ENCODE results near the gene CLCN7. TPM values are rescaled to one million over a fixed set of nuclear protein-coding genes. Genes with fewer than 3 reads are reported as not detected.

The CLCN7 gene
- total and polyA plus RNA-seq, 9 of the 15 experiments (the other 6 are each of a cell fraction or from before 2014, with no cell fraction given) = 0.06 to 126 (median 18.7) TPM

GRCh38 chr16:1474796-1475551, at the start of gene CLCN7 (continued):
- TF ChIP-seq CREB3 (tag; conservative IDR thresholded peaks at IDR 0.05; ENCODE audit: low read depth) (0 out of 2 replicates have a peak, but pooled peaks have one; percentile 18), GABPB2 (CRISPR knock-in tag; conservative IDR thresholded peaks at IDR 0.05) (no peak), ZNF24 (IDR thresholded peaks at IDR 0.05) (peak; percentile 25; the same call in 1 of the 2 replicates), ZBTB33 (CRISPR knock-in tag; IDR thresholded peaks at IDR 0.05) (peak; percentile 92), DDX20 (tag; IDR thresholded peaks at IDR 0.05; ENCODE audit: low read depth) (no peak), GATAD2B (IDR thresholded peaks at IDR 0.05; ENCODE audit: borderline replicate concordance) (peak; percentile 76), FOXP1 (CRISPR knock-in tag; IDR thresholded peaks at IDR 0.05) (peak; percentile 93; the same call in 1 of the 2 replicates), KLF16 (IDR thresholded peaks at IDR 0.05) (peak; percentile 19; the same call in 1 of the 2 replicates), ZNF57 (CRISPR knock-in tag; IDR thresholded peaks at IDR 0.05) (no peak), RBM25 (IDR thresholded peaks at IDR 0.05; ENCODE audit: low read depth, low read length, severe bottlenecking) (peak; percentile 14), SAFB (IDR thresholded peaks at IDR 0.05; ENCODE audit: borderline replicate concordance, low read depth, low read length) (peak; percentile 69), RNF2 (IDR thresholded peaks at IDR 0.05) (peak; percentile 76), FOXP4 (CRISPR knock-in tag; IDR thresholded peaks at IDR 0.05; ENCODE audit: borderline replicate concordance) (peak; percentile 97; the same call in 1 of the 2 replicates), SRSF1 (IDR thresholded peaks at IDR 0.05; ENCODE audit: low read depth, low read length) (no peak), ATF7 (IDR thresholded peaks at IDR 0.05) (peak; percentile 54; the same call in 1 of the 2 replicates)

Data from K562 (cell line).